ENCODE measurements around the gene CDC5L. TPM values are rescaled to one million over a fixed set of nuclear protein-coding genes. Genes with fewer than 3 reads are reported as not detected.

The CDC5L gene
- total and polyA plus RNA-seq, 7 donors, result 10.9 to 33.3 (median 27.4) TPM

- H3K4me3 ChIP-seq, result no peak overlapping the region
- TF ChIP-seq, protein P1, sequence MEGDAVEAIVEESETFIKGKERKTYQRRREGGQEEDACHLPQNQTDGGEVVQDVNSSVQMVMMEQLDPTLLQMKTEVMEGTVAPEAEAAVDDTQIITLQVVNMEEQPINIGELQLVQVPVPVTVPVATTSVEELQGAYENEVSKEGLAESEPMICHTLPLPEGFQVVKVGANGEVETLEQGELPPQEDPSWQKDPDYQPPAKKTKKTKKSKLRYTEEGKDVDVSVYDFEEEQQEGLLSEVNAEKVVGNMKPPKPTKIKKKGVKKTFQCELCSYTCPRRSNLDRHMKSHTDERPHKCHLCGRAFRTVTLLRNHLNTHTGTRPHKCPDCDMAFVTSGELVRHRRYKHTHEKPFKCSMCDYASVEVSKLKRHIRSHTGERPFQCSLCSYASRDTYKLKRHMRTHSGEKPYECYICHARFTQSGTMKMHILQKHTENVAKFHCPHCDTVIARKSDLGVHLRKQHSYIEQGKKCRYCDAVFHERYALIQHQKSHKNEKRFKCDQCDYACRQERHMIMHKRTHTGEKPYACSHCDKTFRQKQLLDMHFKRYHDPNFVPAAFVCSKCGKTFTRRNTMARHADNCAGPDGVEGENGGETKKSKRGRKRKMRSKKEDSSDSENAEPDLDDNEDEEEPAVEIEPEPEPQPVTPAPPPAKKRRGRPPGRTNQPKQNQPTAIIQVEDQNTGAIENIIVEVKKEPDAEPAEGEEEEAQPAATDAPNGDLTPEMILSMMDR (IDR thresholded peaks at IDR 0.05), result no peak
- 47 to 61% (median 53%) methylated on average over 1 of the region's 1 CpG for WGBS, 3 donors
- no peaks in the 10 kb centered on the region for H3K27me3 ChIP-seq (ENCODE audit: insufficient read depth in 3 of 3, low read length in 2 of 3)
- ATAC-seq (no peak), DNase-seq (no peak)
- H3K4me1 ChIP-seq, result no peaks in the 10 kb centered on the region
- H3K27ac ChIP-seq, result no peak overlapping the region
- intact Hi-C loops (cut with DNase I), result no loop called here
- H3K9me3 ChIP-seq, result no peaks in the 10 kb centered on the region
- H3K36me3 ChIP-seq (ENCODE audit: insufficient read depth in 1 of 2, low read depth in 1 of 2), result no peaks in the 10 kb centered on the region
These were observed 9.5 kb upstream of the CDC5L start for GRCh38 chr6:44377971-44378370.

- Histone ChIP-seq H3K27ac (no peak overlapping the region), H3K36me3 (ENCODE audit: insufficient read depth in 1 of 2, low read depth in 1 of 2) (no peaks in the 10 kb centered on the region), H3K9me3 (no peaks in the 10 kb centered on the region), H3K4me3 (no peak overlapping the region), H3K4me1 (peaks cover 4% of the 10 kb centered on the region), H3K27me3 (ENCODE audit: insufficient read depth in 3 of 3, low read length in 2 of 3) (no peaks in the 10 kb centered on the region)
- DNase-seq, result no peak
- intact Hi-C loops (cut with DNase I), result no loop called here
- ATAC-seq, result peak in 2 of 4 donors; percentile 45 to 51
- WGBS, 3 donors, result 64 to 80% (median 72%) methylated on average over 2 of the region's 2 CpGs
- TF ChIP-seq, protein P1 (IDR thresholded peaks at IDR 0.05), result no peak
These were observed 5.8 kb upstream of the CDC5L start for GRCh38 chr6:44381739-44382138.

GRCh38 chr6:44386364-44386928 is 1.1 kb upstream of the CDC5L start:
- Histone ChIP-seq H3K4me3 (peak overlapping the region; percentile 99), H3K36me3 (ENCODE audit: insufficient read depth in 1 of 2, low read depth in 1 of 2) (peaks cover 5 to 16% of the 10 kb centered on the region in 2 donors), H3K27ac (peak overlapping the region; percentile 89), H3K9me3 (no peaks in the 10 kb centered on the region), H3K4me1 (peaks cover 30% of the 10 kb centered on the region), H3K27me3 (ENCODE audit: insufficient read depth in 3 of 3, low read length in 2 of 3) (no peaks in the 10 kb centered on the region)
- TF ChIP-seq, protein P1 (IDR thresholded peaks at IDR 0.05), result no peak
- intact Hi-C loops (cut with DNase I), result no loop called here
- ATAC-seq, result peak in 3 of 4 donors; percentile 2 to 16 (median 3)
- peak; percentile 20 to 51 for DNase-seq
- 56 to 60% (median 57%) methylated on average over 6 of the region's 6 CpGs for WGBS, 3 donors

GRCh38 chr6:44386929-44387345 is 569 bp upstream of the CDC5L start:
- peak overlapping the region; percentile 99 for H3K4me3 ChIP-seq
- TF ChIP-seq, protein P1 (IDR thresholded peaks at IDR 0.05), result no peak
- ATAC-seq, result peak; percentile 2 to 42 (median 30)
- no peaks in the 10 kb centered on the region for H3K27me3 ChIP-seq (ENCODE audit: insufficient read depth in 3 of 3, low read length in 2 of 3)
- intact Hi-C loops (cut with DNase I), result no loop called here
- 2 to 8% (median 5%) methylated on average over 8 of the region's 8 CpGs for WGBS, 3 donors
- H3K4me1 ChIP-seq, result peaks cover 30% of the 10 kb centered on the region
- DNase-seq, result peak in 1 of 2 donors; percentile 51
- H3K27ac ChIP-seq, result peak overlapping the region; percentile 89
- no peaks in the 10 kb centered on the region for H3K9me3 ChIP-seq
- peaks cover 5 to 20% of the 10 kb centered on the region in 2 donors for H3K36me3 ChIP-seq (ENCODE audit: insufficient read depth in 1 of 2, low read depth in 1 of 2)

DNA sequence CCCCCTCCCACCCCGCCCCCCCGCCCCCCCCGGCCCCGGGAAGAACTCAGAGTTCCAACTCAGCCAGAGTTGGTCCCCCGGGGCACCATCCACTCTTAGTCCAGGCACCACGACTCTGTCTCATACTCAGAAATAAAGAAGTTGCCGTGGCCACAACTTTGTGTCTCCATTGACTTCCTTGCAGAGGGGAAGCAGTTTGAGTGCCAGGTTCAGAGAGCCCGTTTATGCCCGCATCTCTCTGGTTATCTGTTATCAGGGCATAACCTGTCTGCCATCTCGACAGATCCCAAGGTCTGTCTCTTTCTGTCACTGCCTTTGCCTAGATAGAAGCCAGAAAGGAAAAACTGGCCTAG is 605 bp downstream of the CDC5L start:
- Histone ChIP-seq H3K27me3 (ENCODE audit: insufficient read depth in 3 of 3, low read length in 2 of 3) (no peaks in the 10 kb centered on the region), H3K9me3 (no peaks in the 10 kb centered on the region), H3K27ac (peak overlapping the region; percentile 89), H3K4me1 (peaks cover 30% of the 10 kb centered on the region), H3K36me3 (ENCODE audit: insufficient read depth in 1 of 2, low read depth in 1 of 2) (peaks cover 5 to 31% of the 10 kb centered on the region in 2 donors), H3K4me3 (peak overlapping the region; percentile 99)
- peak in 1 of 4 donors; percentile 1 for ATAC-seq
- peak in 1 of 2 donors; percentile 63 for DNase-seq
- TF ChIP-seq, protein P1 (IDR thresholded peaks at IDR 0.05), result no peak
- intact Hi-C loops (cut with DNase I), result no loop called here
- 0 to 1% (median 0%) methylated on average over 6 to 10 of the region's 10 CpGs for WGBS, 3 donors

All from psoas muscle (tissue), 8 donors.